Lower lobe of right lung (tissue), 2 donors: Measurements from ENCODE around the gene KBTBD8. TPM values are rescaled to one million over a fixed set of nuclear protein-coding genes. Genes with fewer than 3 reads are reported as not detected.

Experiments used
- ATAC-seq, 2 donors: fragments of 200-7000 bp; cut with Tn5 transposase; one replicate each; pipeline ENCODE4 v1.9.1; 2020 to 2022; ENCODE audit warnings: mild to moderate bottlenecking in 2 of 2, moderate library complexity in 2 of 2
- DNase-seq: peaks from one replicate; pipeline ENCODE4 v3.0.0-alpha.2; 2020
- H3K27ac ChIP-seq: fragments of 200-600 bp; one replicate; pipeline ENCODE4 v1.8.0; 2022
- H3K27me3 ChIP-seq: fragments of 200-600 bp; one replicate; pipeline ENCODE4 v1.8.0; 2022; ENCODE audit warnings: low read depth
- H3K36me3 ChIP-seq: fragments of 200-600 bp; one replicate; pipeline ENCODE4 v1.8.0; 2022; ENCODE audit warnings: mild to moderate bottlenecking
- H3K4me1 ChIP-seq: fragments of 200-600 bp; one replicate; pipeline ENCODE4 v1.8.0; 2022
- H3K4me3 ChIP-seq: fragments of 200-600 bp; one replicate; pipeline ENCODE4 v1.8.0; 2022; ENCODE audit warnings: mild to moderate bottlenecking
- H3K9me3 ChIP-seq: fragments of 200-600 bp; one replicate; pipeline ENCODE4 v1.8.0; 2022
- intact Hi-C: fragments of 100-400 bp; cut with DNase I; formaldehyde crosslinking; loops from one replicate; pipeline ENCODE4 v1.11.0; 2022
- total RNA-seq: library from RNA; stranded (reverse); fragmentation: NEBNext Ultra II Directional; extraction: Animal tissue kit (Norgen Biotek cat#: 25700); gene quantifications from one replicate; pipeline ENCODE4 v1.2.1, GENCODE V29; 2021
- TF ChIP-seq, protein P1 (sequence below): fragments of 200-600 bp; IDR thresholded peaks from one replicate; pipeline ENCODE4 v1.8.0; 2022; ENCODE audit warnings: antibody characterized with exemption, mild to moderate bottlenecking
- donor health status: DM: no; HTN: yes; CAD: no; lungs with severe emphysema.

The KBTBD8 gene
- total RNA-seq, 1 donor from 2014 or later: 5.8 TPM

GRCh38 chr3:67012564-67012963 is 14.5 kb downstream of the KBTBD8 start:
- intact Hi-C loops: no loop called here
- no peak for DNase-seq
- TF ChIP-seq, protein P1, sequence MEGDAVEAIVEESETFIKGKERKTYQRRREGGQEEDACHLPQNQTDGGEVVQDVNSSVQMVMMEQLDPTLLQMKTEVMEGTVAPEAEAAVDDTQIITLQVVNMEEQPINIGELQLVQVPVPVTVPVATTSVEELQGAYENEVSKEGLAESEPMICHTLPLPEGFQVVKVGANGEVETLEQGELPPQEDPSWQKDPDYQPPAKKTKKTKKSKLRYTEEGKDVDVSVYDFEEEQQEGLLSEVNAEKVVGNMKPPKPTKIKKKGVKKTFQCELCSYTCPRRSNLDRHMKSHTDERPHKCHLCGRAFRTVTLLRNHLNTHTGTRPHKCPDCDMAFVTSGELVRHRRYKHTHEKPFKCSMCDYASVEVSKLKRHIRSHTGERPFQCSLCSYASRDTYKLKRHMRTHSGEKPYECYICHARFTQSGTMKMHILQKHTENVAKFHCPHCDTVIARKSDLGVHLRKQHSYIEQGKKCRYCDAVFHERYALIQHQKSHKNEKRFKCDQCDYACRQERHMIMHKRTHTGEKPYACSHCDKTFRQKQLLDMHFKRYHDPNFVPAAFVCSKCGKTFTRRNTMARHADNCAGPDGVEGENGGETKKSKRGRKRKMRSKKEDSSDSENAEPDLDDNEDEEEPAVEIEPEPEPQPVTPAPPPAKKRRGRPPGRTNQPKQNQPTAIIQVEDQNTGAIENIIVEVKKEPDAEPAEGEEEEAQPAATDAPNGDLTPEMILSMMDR: no peak
- no peaks in the 10 kb centered on the region for H3K27me3 ChIP-seq
- H3K36me3 ChIP-seq: no peaks in the 10 kb centered on the region
- ATAC-seq: no peak
- H3K4me1 ChIP-seq: no peaks in the 10 kb centered on the region
- H3K4me3 ChIP-seq: no peak overlapping the region
- H3K9me3 ChIP-seq: no peaks in the 10 kb centered on the region
- H3K27ac ChIP-seq: no peak overlapping the region

DNA sequence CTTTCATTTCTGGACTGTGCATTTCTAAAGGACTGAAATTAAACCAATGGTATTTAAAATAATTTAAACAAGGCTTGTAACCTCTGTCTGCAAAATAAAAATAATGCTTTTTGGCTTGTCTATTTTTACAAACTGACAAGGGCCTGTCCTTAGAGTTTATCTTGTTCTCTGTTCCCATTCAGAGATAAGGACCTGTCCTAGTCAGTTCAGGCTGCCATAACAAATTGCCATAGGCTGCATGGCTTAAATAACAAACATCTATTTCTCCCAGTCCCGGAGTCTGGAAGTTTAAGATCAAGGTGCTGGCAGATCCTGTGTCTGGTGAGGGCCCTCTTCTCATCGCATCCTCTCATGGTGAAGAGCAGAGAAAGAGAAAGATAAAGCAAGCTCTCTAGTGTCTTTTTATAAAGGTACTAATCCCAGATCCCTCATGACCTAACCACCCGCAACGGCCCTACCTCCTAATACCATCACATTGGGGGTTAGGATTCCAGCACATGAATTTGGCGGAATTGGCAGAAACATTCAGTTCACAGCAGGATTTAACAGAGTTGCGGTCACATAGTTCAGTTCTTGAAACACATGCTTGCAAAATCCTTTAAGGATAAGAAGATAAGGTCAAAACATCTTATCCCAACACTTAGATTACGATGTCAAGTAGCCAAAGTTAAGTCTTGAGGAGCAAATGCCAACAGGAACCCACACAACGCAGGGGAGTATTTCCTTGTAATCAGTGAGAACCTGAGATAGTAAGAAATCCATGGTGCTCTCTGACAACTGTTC is 17.8 kb downstream of the KBTBD8 start:
- no peaks in the 10 kb centered on the region for H3K9me3 ChIP-seq
- TF ChIP-seq, protein P1: no peak
- intact Hi-C loops: no loop called here
- DNase-seq: no peak
- no peak overlapping the region for H3K4me3 ChIP-seq
- no peaks in the 10 kb centered on the region for H3K36me3 ChIP-seq
- H3K27me3 ChIP-seq: no peaks in the 10 kb centered on the region
- H3K27ac ChIP-seq: no peak overlapping the region
- H3K4me1 ChIP-seq: no peaks in the 10 kb centered on the region
- ATAC-seq: no peak

DNA sequence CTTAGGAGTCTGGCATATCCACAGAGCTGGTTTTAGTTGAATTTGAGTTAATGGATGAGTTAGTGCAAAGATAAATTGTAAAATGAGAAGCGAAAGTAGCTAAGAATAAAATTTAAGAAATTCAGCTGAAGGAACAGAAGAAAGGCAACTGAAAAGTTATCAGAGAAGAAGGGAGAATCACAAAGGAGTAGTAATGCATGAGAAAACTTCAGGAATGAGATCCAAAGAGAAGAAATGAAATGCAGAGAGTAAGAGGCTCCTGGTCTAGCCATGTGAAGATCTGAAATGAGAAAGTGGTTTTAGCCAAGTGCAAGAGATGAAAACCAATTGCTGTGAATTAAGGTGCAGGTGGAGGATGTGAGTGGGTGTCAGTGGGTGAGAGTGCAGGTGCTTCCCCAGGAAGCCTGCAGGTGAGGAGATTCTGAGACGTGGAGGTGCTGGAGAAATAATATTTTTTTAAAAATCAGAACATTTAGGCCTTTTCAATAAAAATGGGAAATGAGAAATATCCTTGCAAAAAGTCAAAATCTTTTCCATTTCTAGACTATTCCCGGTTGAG is 18.5 kb downstream of the KBTBD8 start:
- DNase-seq: no peak
- TF ChIP-seq, protein P1: no peak
- Histone ChIP-seq H3K27ac (no peak overlapping the region), H3K4me1 (no peaks in the 10 kb centered on the region), H3K27me3 (no peaks in the 10 kb centered on the region), H3K4me3 (no peak overlapping the region), H3K9me3 (no peaks in the 10 kb centered on the region), H3K36me3 (no peaks in the 10 kb centered on the region)
- no peak for ATAC-seq
- intact Hi-C loops: no loop called here

GRCh38 chr3:67017211-67017610 is 19.1 kb downstream of the KBTBD8 start:
- Histone ChIP-seq H3K9me3 (no peaks in the 10 kb centered on the region), H3K4me3 (no peak overlapping the region), H3K36me3 (no peaks in the 10 kb centered on the region), H3K27me3 (no peaks in the 10 kb centered on the region), H3K27ac (no peak overlapping the region), H3K4me1 (no peaks in the 10 kb centered on the region)
- TF ChIP-seq, protein P1: no peak
- no peak for ATAC-seq
- DNase-seq: no peak
- intact Hi-C loops: no loop called here

DNA sequence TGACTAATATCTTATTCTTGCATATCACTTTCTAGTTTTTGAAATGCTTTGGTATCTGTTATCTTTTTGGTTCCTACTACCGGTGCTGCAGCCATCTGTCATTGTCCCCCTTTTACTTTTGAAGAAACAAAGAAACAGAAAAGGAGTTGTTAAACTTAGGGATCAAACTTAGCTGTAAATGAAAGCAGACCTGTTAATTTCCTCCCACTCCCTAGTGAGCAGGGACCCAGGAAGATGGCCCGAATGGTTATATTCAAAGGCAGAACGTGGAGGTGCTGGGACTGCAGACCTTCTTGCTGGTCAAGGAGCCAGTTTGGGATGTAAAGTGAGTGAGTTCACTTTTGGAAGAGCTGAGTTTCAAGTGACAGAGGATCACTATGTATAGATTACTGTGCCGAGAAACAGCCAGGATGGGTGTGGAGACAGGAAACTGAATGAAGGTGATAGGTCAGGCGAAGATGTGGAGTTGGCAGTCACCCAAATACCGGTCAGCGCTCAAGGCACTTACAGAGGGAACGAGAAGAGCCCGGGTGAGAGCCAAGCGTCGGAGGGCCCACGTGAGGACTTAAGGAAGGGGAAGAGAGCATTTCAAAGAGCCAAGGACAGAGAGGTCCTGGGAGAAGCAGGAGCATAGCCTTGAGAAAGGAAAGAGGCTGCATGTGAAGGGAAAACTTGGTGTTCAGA is 20.1 kb downstream of the KBTBD8 start:
- peak; percentile 53 for DNase-seq

More for the DNA sequence above, 20.1 kb downstream of the KBTBD8 start:
- Histone ChIP-seq H3K4me3 (no peak overlapping the region), H3K27me3 (no peaks in the 10 kb centered on the region), H3K9me3 (no peaks in the 10 kb centered on the region), H3K27ac (no peak overlapping the region), H3K4me1 (no peaks in the 10 kb centered on the region), H3K36me3 (no peaks in the 10 kb centered on the region)
- TF ChIP-seq, protein P1: no peak
- intact Hi-C loops: no loop called here
- ATAC-seq: peak; percentile 9 to 48
